Astrocyte (in vitro differentiated cells and primary cell): ENCODE results near the gene RARRES1.

Experiments used
- EZH2 ChIP-seq: IDR thresholded peaks from 2 replicates; pipeline ENCODE4 v1.6.1; 2012; ENCODE audit warnings: mild to moderate bottlenecking, low read length, inconsistent platforms; ENCODE audit not compliant: insufficient read depth
- TF ChIP-seq, protein P1 (sequence below): IDR thresholded peaks from 2 replicates; pipeline ENCODE4 v1.5.1; 2011; ENCODE audit warnings: low read depth, mild to moderate bottlenecking, inconsistent platforms, low read length, moderate library complexity; ENCODE audit not compliant: insufficient read depth

DNA sequence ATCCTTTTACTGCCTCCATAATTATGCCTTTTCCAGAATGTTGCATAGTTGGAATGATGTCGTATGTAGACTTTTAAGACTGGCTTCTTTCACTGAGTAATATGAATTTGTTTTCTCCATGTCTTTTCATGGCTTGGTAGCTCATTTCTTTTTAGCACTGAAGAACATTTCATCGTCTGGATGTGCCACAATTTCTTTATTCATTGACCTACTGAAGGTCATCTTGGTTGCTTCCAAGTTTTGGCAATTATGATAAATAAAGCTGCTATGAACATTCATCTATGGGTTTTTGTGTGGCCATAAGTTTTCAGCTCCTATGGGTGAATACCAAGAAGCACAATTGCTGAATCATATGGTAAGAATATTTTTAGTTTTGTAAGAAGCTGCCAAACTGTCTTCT, 23.2 kb upstream of the RARRES1 start:
- TF ChIP-seq, protein P1, sequence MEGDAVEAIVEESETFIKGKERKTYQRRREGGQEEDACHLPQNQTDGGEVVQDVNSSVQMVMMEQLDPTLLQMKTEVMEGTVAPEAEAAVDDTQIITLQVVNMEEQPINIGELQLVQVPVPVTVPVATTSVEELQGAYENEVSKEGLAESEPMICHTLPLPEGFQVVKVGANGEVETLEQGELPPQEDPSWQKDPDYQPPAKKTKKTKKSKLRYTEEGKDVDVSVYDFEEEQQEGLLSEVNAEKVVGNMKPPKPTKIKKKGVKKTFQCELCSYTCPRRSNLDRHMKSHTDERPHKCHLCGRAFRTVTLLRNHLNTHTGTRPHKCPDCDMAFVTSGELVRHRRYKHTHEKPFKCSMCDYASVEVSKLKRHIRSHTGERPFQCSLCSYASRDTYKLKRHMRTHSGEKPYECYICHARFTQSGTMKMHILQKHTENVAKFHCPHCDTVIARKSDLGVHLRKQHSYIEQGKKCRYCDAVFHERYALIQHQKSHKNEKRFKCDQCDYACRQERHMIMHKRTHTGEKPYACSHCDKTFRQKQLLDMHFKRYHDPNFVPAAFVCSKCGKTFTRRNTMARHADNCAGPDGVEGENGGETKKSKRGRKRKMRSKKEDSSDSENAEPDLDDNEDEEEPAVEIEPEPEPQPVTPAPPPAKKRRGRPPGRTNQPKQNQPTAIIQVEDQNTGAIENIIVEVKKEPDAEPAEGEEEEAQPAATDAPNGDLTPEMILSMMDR = no peak
- no peak for TF ChIP-seq EZH2
